Measurements from ENCODE around the gene MSH6.

MSH6 gene

GRCh38 chr2:47778698-47779425, 4.1 kb upstream of the MSH6 start:
- DNase-seq (ENCODE audit: low read depth in 2 of 2): no peak

GRCh38 chr2:47779426-47779790, 3.5 kb upstream of the MSH6 start:
- DNase-seq (ENCODE audit: low read depth in 2 of 2): no peak

- no peak for DNase-seq (ENCODE audit: low read depth in 2 of 2)
Observed at GRCh38 chr2:47782381-47782670, 619 bp upstream of the MSH6 start.

- DNase-seq (ENCODE audit: low read depth in 2 of 2): peak; percentile 38 to 59
Observed at GRCh38 chr2:47783486-47784351, 774 bp downstream of the MSH6 start.

GRCh38 chr2:47784352-47784851, 1.5 kb downstream of the MSH6 start:
- DNase-seq (ENCODE audit: low read depth in 2 of 2): no peak

GRCh38 chr2:47785986-47786385, 3.0 kb downstream of the MSH6 start:
- DNase-seq (ENCODE audit: low read depth in 2 of 2): no peak

GRCh38 chr2:47796090-47796697, 13.2 kb downstream of the MSH6 start:
- DNase-seq (ENCODE audit: low read depth in 2 of 2): no peak

GRCh38 chr2:47798631-47799030, 15.7 kb downstream of the MSH6 start:
- DNase-seq (ENCODE audit: low read depth in 2 of 2): no peak

- no peak for DNase-seq (ENCODE audit: low read depth in 2 of 2)
Observed at GRCh38 chr2:47799031-47799609, 16.2 kb downstream of the MSH6 start.

- DNase-seq (ENCODE audit: low read depth in 2 of 2): no peak
Observed at GRCh38 chr2:47801118-47801517, 18.2 kb downstream of the MSH6 start.

GRCh38 chr2:47803363-47803762, 20.4 kb downstream of the MSH6 start:
- DNase-seq (ENCODE audit: low read depth in 2 of 2): no peak

GRCh38 chr2:47803770-47804169, 20.8 kb downstream of the MSH6 start:
- no peak for DNase-seq (ENCODE audit: low read depth in 2 of 2)

- no peak for DNase-seq (ENCODE audit: low read depth in 2 of 2)
Observed at GRCh38 chr2:47805850-47806249, 22.9 kb downstream of the MSH6 start.

- no peak for DNase-seq (ENCODE audit: low read depth in 2 of 2)
Observed at GRCh38 chr2:47808614-47809013, 25.7 kb downstream of the MSH6 start.

GRCh38 chr2:47809903-47810302, 27.0 kb downstream of the MSH6 start:
- no peak for DNase-seq (ENCODE audit: low read depth in 2 of 2)

- DNase-seq (ENCODE audit: low read depth in 2 of 2): no peak
Observed at GRCh38 chr2:47810850-47811249, 27.9 kb downstream of the MSH6 start.

GRCh38 chr2:47811668-47812067, 28.7 kb downstream of the MSH6 start:
- no peak for DNase-seq (ENCODE audit: low read depth in 2 of 2)

GRCh38 chr2:47815764-47816163, 32.8 kb downstream of the MSH6 start:
- no peak for DNase-seq (ENCODE audit: low read depth in 2 of 2)

- DNase-seq (ENCODE audit: low read depth in 2 of 2): no peak
Observed at GRCh38 chr2:47818777-47819176, 35.8 kb downstream of the MSH6 start.

GRCh38 chr2:47819834-47820233, 36.9 kb downstream of the MSH6 start:
- DNase-seq (ENCODE audit: low read depth in 2 of 2): no peak

- no peak for DNase-seq (ENCODE audit: low read depth in 2 of 2)
Observed at GRCh38 chr2:47822518-47822917, 39.6 kb downstream of the MSH6 start.

GRCh38 chr2:47833516-47833968, 50.6 kb downstream of the MSH6 start:
- no peak for DNase-seq (ENCODE audit: low read depth in 2 of 2)

Measured in stimulated activated CD8-positive, alpha-beta memory T cell treated with anti-CD3 and anti-CD28 coated beads, Interleukin-7, amount 100 ng/mL, for 4 hours (primary cell).